ENCODE data around the gene CES4A. TPM values are rescaled to one million over a fixed set of nuclear protein-coding genes. Genes with fewer than 3 reads are reported as not detected.
A peak's percentile ranks its signal among the peaks of the same experiment; 100 is the strongest.

The CES4A gene
- total and polyA plus RNA-seq, 2 of the 13 experiments (the other 11 are each of a cell fraction or from before 2014, with no cell fraction given) = 0.09 to 0.17 TPM

DNA sequence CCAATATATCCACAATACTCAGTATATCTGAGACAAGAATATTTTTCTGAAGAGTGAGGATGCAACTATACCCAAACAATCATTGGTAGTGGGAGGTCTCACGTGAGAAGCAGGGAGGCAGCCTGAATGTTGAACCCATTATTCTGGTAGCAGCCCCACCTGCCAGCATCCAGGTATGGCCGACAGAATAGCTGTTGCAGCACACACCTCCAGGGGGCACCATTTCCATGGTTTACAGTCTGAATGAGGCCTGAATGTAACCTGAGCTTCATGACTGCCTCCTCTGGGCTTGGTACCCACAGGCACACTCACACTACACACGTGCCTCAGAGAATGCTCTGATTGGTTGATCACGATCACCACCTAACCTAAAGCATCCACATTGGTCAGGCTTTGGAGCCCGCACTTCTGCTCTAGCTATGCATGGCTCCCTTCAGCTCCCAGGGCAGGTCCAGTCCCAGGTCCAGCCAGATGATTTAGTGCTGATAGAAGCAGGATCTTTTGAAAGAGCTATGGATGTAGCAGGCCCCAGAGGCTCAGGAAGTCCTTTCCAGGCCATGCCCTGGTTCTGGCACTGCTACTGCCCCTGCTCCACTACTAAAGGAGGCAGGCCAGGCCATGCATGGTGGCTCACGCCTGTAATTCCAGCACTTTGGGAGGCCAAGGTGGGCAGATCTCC, 29.6 kb downstream of the CES4A start (continued):
- TF ChIP-seq ZNF460 (CRISPR knock-in tag; IDR thresholded peaks at IDR 0.05; ENCODE audit: borderline replicate concordance) (no peak), CENPT (CRISPR knock-in tag; IDR thresholded peaks at IDR 0.05; ENCODE audit: low read depth) (0 out of 2 replicates have a peak, but pooled peaks have one; percentile 43), PLRG1 (conservative IDR thresholded peaks at IDR 0.05) (no peak), MAFG (CRISPR knock-in tag; IDR thresholded peaks at IDR 0.05) (no peak), DRAP1 (CRISPR knock-in tag; IDR thresholded peaks at IDR 0.05) (peak; percentile 54; the same call in 1 of the 2 replicates), TBL1XR1 (IDR thresholded peaks at IDR 0.05; ENCODE audit: borderline replicate concordance, low read length, partially characterized antibody) (no peak), MATR3 (CRISPR knock-in tag; IDR thresholded peaks at IDR 0.05) (no peak), GPN1 (CRISPR knock-in tag; IDR thresholded peaks at IDR 0.05; ENCODE audit: borderline replicate concordance) (no peak), ELK4 (CRISPR knock-in tag; IDR thresholded peaks at IDR 0.05; ENCODE audit: borderline replicate concordance) (no peak), POLR2A (IDR thresholded peaks at IDR 0.05; ENCODE audit: insufficient read depth in 1 of 2, low read depth in 2 of 2, low read length in 2 of 2) (no peak), ZNF790 (CRISPR knock-in tag; IDR thresholded peaks at IDR 0.05; ENCODE audit: borderline replicate concordance) (no peak), GFI1 (CRISPR knock-in tag; IDR thresholded peaks at IDR 0.05; ENCODE audit: borderline replicate concordance) (no peak), MXI1 (IDR thresholded peaks at IDR 0.05; ENCODE audit: borderline replicate concordance, low read depth, low read length) (peak; percentile 83; the same call in 1 of the 3 replicates), ZNF253 (CRISPR knock-in tag; IDR thresholded peaks at IDR 0.05; ENCODE audit: borderline replicate concordance) (peak; percentile 23; the same call in 1 of the 2 replicates), HNRNPH1 (optimal IDR thresholded peaks at IDR 0.05; ENCODE audit: low read depth, low read length) (no peak), ZNF557 (CRISPR knock-in tag; IDR thresholded peaks at IDR 0.05) (no peak), ZNF878 (CRISPR knock-in tag; IDR thresholded peaks at IDR 0.05) (no peak), SETDB1 (CRISPR knock-in tag; IDR thresholded peaks at IDR 0.05; ENCODE audit: borderline replicate concordance) (no peak), RAD51 (IDR thresholded peaks at IDR 0.05; ENCODE audit: borderline replicate concordance) (peak; percentile 51; the same call in 1 of the 2 replicates), ETV6 (CRISPR knock-in tag; conservative IDR thresholded peaks at IDR 0.05) (no peak)
- TF ChIP-seq, protein P1, sequence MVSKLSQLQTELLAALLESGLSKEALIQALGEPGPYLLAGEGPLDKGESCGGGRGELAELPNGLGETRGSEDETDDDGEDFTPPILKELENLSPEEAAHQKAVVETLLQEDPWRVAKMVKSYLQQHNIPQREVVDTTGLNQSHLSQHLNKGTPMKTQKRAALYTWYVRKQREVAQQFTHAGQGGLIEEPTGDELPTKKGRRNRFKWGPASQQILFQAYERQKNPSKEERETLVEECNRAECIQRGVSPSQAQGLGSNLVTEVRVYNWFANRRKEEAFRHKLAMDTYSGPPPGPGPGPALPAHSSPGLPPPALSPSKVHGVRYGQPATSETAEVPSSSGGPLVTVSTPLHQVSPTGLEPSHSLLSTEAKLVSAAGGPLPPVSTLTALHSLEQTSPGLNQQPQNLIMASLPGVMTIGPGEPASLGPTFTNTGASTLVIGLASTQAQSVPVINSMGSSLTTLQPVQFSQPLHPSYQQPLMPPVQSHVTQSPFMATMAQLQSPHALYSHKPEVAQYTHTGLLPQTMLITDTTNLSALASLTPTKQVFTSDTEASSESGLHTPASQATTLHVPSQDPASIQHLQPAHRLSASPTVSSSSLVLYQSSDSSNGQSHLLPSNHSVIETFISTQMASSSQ (IDR thresholded peaks at IDR 0.05; ENCODE audit: low read depth) = no peak
- TF ChIP-seq, protein P1 (CRISPR knock-in tag; IDR thresholded peaks at IDR 0.05; ENCODE audit: borderline replicate concordance) = peak; percentile 19; the same call in 1 of the 2 replicates
- TF ChIP-seq, protein P2, sequence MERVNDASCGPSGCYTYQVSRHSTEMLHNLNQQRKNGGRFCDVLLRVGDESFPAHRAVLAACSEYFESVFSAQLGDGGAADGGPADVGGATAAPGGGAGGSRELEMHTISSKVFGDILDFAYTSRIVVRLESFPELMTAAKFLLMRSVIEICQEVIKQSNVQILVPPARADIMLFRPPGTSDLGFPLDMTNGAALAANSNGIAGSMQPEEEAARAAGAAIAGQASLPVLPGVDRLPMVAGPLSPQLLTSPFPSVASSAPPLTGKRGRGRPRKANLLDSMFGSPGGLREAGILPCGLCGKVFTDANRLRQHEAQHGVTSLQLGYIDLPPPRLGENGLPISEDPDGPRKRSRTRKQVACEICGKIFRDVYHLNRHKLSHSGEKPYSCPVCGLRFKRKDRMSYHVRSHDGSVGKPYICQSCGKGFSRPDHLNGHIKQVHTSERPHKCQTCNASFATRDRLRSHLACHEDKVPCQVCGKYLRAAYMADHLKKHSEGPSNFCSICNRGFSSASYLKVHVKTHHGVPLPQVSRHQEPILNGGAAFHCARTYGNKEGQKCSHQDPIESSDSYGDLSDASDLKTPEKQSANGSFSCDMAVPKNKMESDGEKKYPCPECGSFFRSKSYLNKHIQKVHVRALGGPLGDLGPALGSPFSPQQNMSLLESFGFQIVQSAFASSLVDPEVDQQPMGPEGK (CRISPR knock-in tag; IDR thresholded peaks at IDR 0.05) = 0 out of 2 replicates have a peak, but pooled peaks have one; percentile 24
